ENCODE results near the gene GPR137B.

Gene GPR137B

GRCh38 chr1:236114076-236114747 is 28.1 kb upstream of the GPR137B start:
- DNase-seq (ENCODE audit: low spot score) = no peak

- no peak for DNase-seq (ENCODE audit: low spot score)
Observed at GRCh38 chr1:236117710-236118109, 24.6 kb upstream of the GPR137B start.

GRCh38 chr1:236119943-236120484 is 22.3 kb upstream of the GPR137B start:
- DNase-seq (ENCODE audit: low spot score) = no peak

- DNase-seq (ENCODE audit: low spot score) = no peak
Observed at GRCh38 chr1:236120721-236121153, 21.6 kb upstream of the GPR137B start.

GRCh38 chr1:236122176-236122575 is 20.2 kb upstream of the GPR137B start:
- no peak for DNase-seq (ENCODE audit: low spot score)

- no peak for DNase-seq (ENCODE audit: low spot score)
Observed at GRCh38 chr1:236123563-236123962, 18.8 kb upstream of the GPR137B start.

- peak; percentile 41 for DNase-seq (ENCODE audit: low spot score)
Observed at GRCh38 chr1:236124965-236125364, 17.4 kb upstream of the GPR137B start.

GRCh38 chr1:236127045-236127444 is 15.3 kb upstream of the GPR137B start:
- DNase-seq (ENCODE audit: low spot score) = no peak

GRCh38 chr1:236128646-236129178 is 13.6 kb upstream of the GPR137B start:
- DNase-seq (ENCODE audit: low spot score) = no peak

GRCh38 chr1:236129306-236129705 is 13.0 kb upstream of the GPR137B start:
- no peak for DNase-seq (ENCODE audit: low spot score)

GRCh38 chr1:236130372-236130771 is 12.0 kb upstream of the GPR137B start:
- no peak for DNase-seq (ENCODE audit: low spot score)

GRCh38 chr1:236131916-236132315 is 10.4 kb upstream of the GPR137B start:
- no peak for DNase-seq (ENCODE audit: low spot score)

- no peak for DNase-seq (ENCODE audit: low spot score)
Observed at GRCh38 chr1:236132420-236133046, 9.8 kb upstream of the GPR137B start.

- DNase-seq (ENCODE audit: low spot score) = no peak
Observed at GRCh38 chr1:236133339-236133738, 9.0 kb upstream of the GPR137B start.

GRCh38 chr1:236133802-236134201 is 8.5 kb upstream of the GPR137B start:
- DNase-seq (ENCODE audit: low spot score) = no peak

- peak; percentile 41 for DNase-seq (ENCODE audit: low spot score)
Observed at GRCh38 chr1:236137285-236137852, 5.0 kb upstream of the GPR137B start.

GRCh38 chr1:236139495-236139894 is 2.8 kb upstream of the GPR137B start:
- no peak for DNase-seq (ENCODE audit: low spot score)

- DNase-seq (ENCODE audit: low spot score) = no peak
Observed at GRCh38 chr1:236140705-236141446, 1.5 kb upstream of the GPR137B start.

- DNase-seq (ENCODE audit: low spot score) = peak; percentile 42
Observed at GRCh38 chr1:236141447-236142252, 689 bp upstream of the GPR137B start.

GRCh38 chr1:236143104-236143948 is 987 bp downstream of the GPR137B start:
- DNase-seq (ENCODE audit: low spot score) = no peak
